Loucy (cell line): ENCODE data around the gene RHOT2.

ENCODE experiments used
- H2AFZ ChIP-seq: fragments of 200-600 bp; sonication (generic); 2 replicates; pipeline ENCODE4 v1.6.0; 2016; ENCODE audit warnings: antibody characterized with exemption, mild to moderate bottlenecking, low read length, moderate library complexity
- H3F3A ChIP-seq: fragments of 200-600 bp; 2 replicates; pipeline ENCODE4 v1.6.0; 2016; ENCODE audit warnings: antibody characterized with exemption, low read depth, mild to moderate bottlenecking
- H3K27me3 ChIP-seq: fragments of 200-600 bp; sonication (generic); 2 replicates; pipeline ENCODE4 v1.6.1; 2014; ENCODE audit warnings: low read length, mild to moderate bottlenecking; ENCODE audit not compliant: insufficient read depth, poor library complexity, severe bottlenecking
- H3K36me3 ChIP-seq: fragments of 200-600 bp; sonication (generic); 2 replicates; pipeline ENCODE4 v1.6.1; 2016; ENCODE audit warnings: low read length; ENCODE audit not compliant: insufficient read depth
- H3K4me1 ChIP-seq: fragments of 200-600 bp; sonication (generic); 2 replicates; pipeline ENCODE4 v1.5.1; 2014; ENCODE audit warnings: low read length, mild to moderate bottlenecking; ENCODE audit not compliant: insufficient read depth, poor library complexity, severe bottlenecking
- H3K4me2 ChIP-seq: fragments of 200-600 bp; sonication (generic); 2 replicates; pipeline ENCODE4 v1.6.0; 2014; ENCODE audit warnings: antibody characterized with exemption, low read length, low read depth, mild to moderate bottlenecking; ENCODE audit not compliant: poor library complexity, severe bottlenecking
- H3K4me3 ChIP-seq: fragments of 200-600 bp; sonication (generic); 2 replicates; pipeline ENCODE4 v1.5.1; 2014; ENCODE audit warnings: low read length, mild to moderate bottlenecking, mixed read lengths; ENCODE audit not compliant: poor library complexity, severe bottlenecking
- H3K79me2 ChIP-seq: fragments of 200-600 bp; sonication (generic); 2 replicates; pipeline ENCODE4 v1.6.1; 2014; ENCODE audit warnings: low read length; ENCODE audit not compliant: insufficient read depth
- H3K9ac ChIP-seq: fragments of 200-600 bp; sonication (generic); 2 replicates; pipeline ENCODE4 v1.6.0; 2014; ENCODE audit warnings: mild to moderate bottlenecking, low read depth, low read length, moderate library complexity; ENCODE audit not compliant: poor library complexity, severe bottlenecking
- H3K9me2 ChIP-seq: fragments of 200-600 bp; sonication (generic); replicated peaks from 2 replicates; pipeline ENCODE4 v1.6.1; 2016; ENCODE audit warnings: low read depth, low read length, mixed read lengths
- H3K9me3 ChIP-seq: fragments of 200-600 bp; sonication (generic); 2 replicates; pipeline ENCODE4 v1.6.1; 2014; ENCODE audit warnings: mild to moderate bottlenecking, antibody characterized with exemption, low read length, low read depth; ENCODE audit not compliant: insufficient read depth
- H4K20me1 ChIP-seq: fragments of 200-600 bp; sonication (generic); 2 replicates; pipeline ENCODE4 v1.6.0; 2014; ENCODE audit warnings: antibody characterized with exemption, low read length, mild to moderate bottlenecking; ENCODE audit not compliant: insufficient read depth, poor library complexity, severe bottlenecking
- CTCF ChIP-seq: fragments of 200-600 bp; sonication (generic); conservative IDR thresholded peaks from 2 replicates; pipeline ENCODE4 v1.5.1; 2014; ENCODE audit warnings: mild to moderate bottlenecking, antibody characterized with exemption, low read length
- EZH2phosphoT487 ChIP-seq: fragments of 200-600 bp; IDR thresholded peaks from 2 replicates; pipeline ENCODE4 v1.6.1; 2018; ENCODE audit warnings: antibody characterized with exemption, mild to moderate bottlenecking, moderate library complexity, borderline replicate concordance

The RHOT2 gene

DNA sequence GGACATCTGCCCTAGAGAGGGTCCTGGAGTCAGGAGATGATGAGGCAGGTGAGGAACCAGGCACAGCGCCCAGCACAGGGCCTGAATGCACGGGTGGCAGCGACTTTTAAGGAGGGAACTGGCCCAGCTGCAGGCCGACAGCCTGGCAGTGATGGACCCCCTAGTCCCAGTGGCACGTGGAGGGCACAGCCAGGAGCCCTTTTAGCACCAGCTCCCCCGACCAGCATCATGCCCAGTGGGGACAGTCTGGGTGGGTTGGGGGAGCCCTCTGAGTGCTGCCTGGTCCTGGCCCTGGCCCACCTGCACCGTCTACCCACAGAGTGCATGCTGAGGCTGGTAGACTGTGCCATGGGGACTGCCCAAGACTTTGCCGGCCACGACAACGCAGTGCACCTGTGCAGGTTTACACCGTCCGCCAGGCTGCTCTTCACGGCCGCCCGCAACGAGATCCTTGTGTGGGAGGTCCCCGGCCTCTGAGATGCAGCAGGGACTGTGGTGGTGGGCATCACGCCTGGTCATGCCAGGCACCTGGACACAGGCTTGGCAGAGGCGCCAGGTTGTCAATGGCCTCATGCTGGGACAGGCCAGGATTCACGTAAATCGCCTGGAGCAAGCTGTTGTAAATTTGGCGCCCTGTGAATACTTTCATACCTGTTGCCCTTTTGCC, 686 bp upstream of the RHOT2 start:
- Histone ChIP-seq H3K4me2 (peak overlapping the region; percentile 48), H3K4me3 (peak overlapping the region; percentile 80), H3K36me3 (no peaks in the 10 kb centered on the region), H3K9me2 (no peaks in the 10 kb centered on the region), H4K20me1 (no peaks in the 10 kb centered on the region), H3K9ac (peak overlapping the region; percentile 90), H2AFZ (peak overlapping the region; percentile 72; the same call in 1 of the 2 replicates), H3K4me1 (peaks cover 5% of the 10 kb centered on the region), H3K9me3 (no peaks in the 10 kb centered on the region), H3F3A (no peaks in the 10 kb centered on the region), H3K27me3 (no peaks in the 10 kb centered on the region), H3K79me2 (peaks cover 17% of the 10 kb centered on the region; the same call in 1 of the 2 replicates)
- TF ChIP-seq EZH2phosphoT487 (no peak), CTCF (no peak)

DNA sequence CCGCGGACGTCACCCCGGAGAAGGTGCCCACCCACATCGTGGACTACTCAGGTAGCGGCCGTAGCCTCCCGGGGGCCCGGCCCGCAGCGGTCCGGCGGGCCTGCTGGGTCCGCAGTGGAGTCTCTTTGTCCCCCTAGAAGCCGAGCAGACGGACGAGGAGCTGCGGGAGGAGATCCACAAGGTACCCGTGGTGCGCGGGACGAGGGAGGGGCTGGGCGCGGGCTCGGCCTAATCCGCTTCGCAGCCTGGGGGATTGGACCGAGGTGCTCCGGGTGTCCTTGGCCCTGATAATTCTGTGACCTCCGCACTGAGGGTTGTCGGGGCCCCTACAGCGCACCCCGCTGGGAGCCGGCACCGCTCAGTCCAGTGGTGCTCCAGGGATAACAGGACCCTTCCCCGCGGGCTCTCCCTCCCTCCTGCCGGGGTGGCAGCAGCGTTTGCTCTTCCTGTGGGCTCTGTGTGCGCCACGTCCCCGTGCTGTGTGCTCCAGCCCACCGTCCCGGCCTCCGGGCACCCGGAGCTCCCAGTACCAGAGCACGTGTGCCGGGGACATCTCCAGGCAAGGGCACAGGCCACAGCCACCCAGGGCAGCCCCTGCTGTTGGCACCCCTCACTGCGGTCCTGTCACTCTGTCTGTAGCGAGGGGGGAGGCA, 713 bp downstream of the RHOT2 start:
- Histone ChIP-seq H3F3A (no peaks in the 10 kb centered on the region), H3K79me2 (peaks cover 17% of the 10 kb centered on the region; the same call in 1 of the 2 replicates), H3K4me1 (peaks cover 5% of the 10 kb centered on the region), H3K4me2 (peak overlapping the region; percentile 67), H4K20me1 (no peaks in the 10 kb centered on the region), H3K4me3 (peak overlapping the region; percentile 80), H3K27me3 (no peaks in the 10 kb centered on the region), H3K9me2 (no peaks in the 10 kb centered on the region), H2AFZ (0 out of 2 replicates have a peak overlapping the region, but pooled peaks have one; percentile 45), H3K9ac (peak overlapping the region; percentile 90), H3K36me3 (no peaks in the 10 kb centered on the region), H3K9me3 (no peaks in the 10 kb centered on the region)
- TF ChIP-seq EZH2phosphoT487 (no peak), CTCF (no peak)

DNA sequence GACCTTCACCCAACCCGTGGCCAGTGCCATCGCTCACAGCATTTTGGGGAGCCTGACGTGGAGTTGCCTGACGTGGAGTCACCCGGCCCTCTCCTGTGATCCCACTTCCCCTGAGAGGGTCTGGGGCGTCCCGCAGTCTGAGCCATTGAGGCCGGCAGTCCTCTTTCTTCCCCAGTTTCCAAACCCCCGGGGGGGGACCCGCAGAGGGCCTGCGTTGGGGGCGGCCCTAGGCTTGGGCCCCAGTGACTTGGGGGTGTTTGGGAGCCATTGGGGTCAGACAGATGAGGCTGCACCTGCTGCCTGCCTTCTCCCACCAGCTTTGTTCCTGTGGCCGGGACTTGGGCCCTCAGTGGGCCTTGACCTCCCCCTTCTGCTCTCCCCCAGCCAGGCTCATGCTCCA, 1.7 kb downstream of the RHOT2 start:
- H3K36me3 ChIP-seq = no peaks in the 10 kb centered on the region
- H4K20me1 ChIP-seq = no peaks in the 10 kb centered on the region
- H3K4me1 ChIP-seq = peaks cover 5% of the 10 kb centered on the region
- H3K9me3 ChIP-seq = no peaks in the 10 kb centered on the region
- H3K79me2 ChIP-seq = peaks cover 17% of the 10 kb centered on the region; the same call in 1 of the 2 replicates
- H2AFZ ChIP-seq = no peak overlapping the region
- peak overlapping the region; percentile 67 for H3K4me2 ChIP-seq
- no peaks in the 10 kb centered on the region for H3K9me2 ChIP-seq
- H3F3A ChIP-seq = no peaks in the 10 kb centered on the region
- TF ChIP-seq CTCF (no peak), EZH2phosphoT487 (no peak)
- no peaks in the 10 kb centered on the region for H3K27me3 ChIP-seq
- H3K9ac ChIP-seq = no peak overlapping the region
- H3K4me3 ChIP-seq = no peak overlapping the region
